IMR-90 (cell line): ENCODE results near the gene NF2. TPM values are rescaled to one million over a fixed set of nuclear protein-coding genes. Genes with fewer than 3 reads are reported as not detected.

Experiments
- ATAC-seq: fragments of 200-7000 bp; cut with Tn5 transposase; 2 replicates; pipeline ENCODE4 v1.9.1; 2020; ENCODE audit warnings: low read depth, mild to moderate bottlenecking, moderate library complexity
- BruUV-seq: library from RNA; stranded (reverse); fragments of 400-500 nt; replicated peaks from 2 replicates; lab custom pipeline; 2021; lab: Mats Ljungman, UMichigan
- CTCF ChIA-PET: fragments of 300-600 bp; formaldehyde crosslinking; extraction: SDS; loops from one replicate; lab custom pipeline; 2021; ENCODE audit warnings: antibody characterized with exemption; lab: Yijun Ruan, JAX
- POLR2A ChIA-PET: fragments of 300-600 bp; sonication (Branson Sonifier 250); formaldehyde crosslinking; loops from one replicate; lab custom pipeline; 2022; ENCODE audit warnings: antibody characterized with exemption; ENCODE audit not compliant: unreplicated experiment; lab: Charles Lee
- DNase-seq: peaks from one replicate; pipeline ENCODE4 v3.0.0; 2013
- H2AFZ ChIP-seq: replicated peaks from 2 replicates; pipeline ENCODE3; 2013; ENCODE audit warnings: low read length, mild to moderate bottlenecking; ENCODE audit not compliant: poor library complexity
- H2AK5ac ChIP-seq: 2 replicates; pipeline ENCODE4 v1.6.1; 2013; ENCODE audit warnings: low read depth, low read length, inconsistent platforms
- H2AK9ac ChIP-seq: replicated peaks from 2 replicates; pipeline ENCODE3; 2013; ENCODE audit warnings: mild to moderate bottlenecking, low read depth, low read length, moderate library complexity; ENCODE audit not compliant: poor library complexity
- H2BK120ac ChIP-seq: 2 replicates; pipeline ENCODE4 v1.6.1; 2013; ENCODE audit warnings: low read depth, low read length, inconsistent platforms
- H2BK15ac ChIP-seq: 3 replicates; pipeline ENCODE4 v1.6.1; 2013; ENCODE audit warnings: low read depth, low read length, inconsistent platforms
- H2BK20ac ChIP-seq: 2 replicates; pipeline ENCODE4 v1.6.1; 2013; ENCODE audit warnings: low read depth, mild to moderate bottlenecking, inconsistent platforms, low read length, moderate library complexity
- H2BK5ac ChIP-seq: 2 replicates; pipeline ENCODE4 v1.6.1; 2013; ENCODE audit warnings: mild to moderate bottlenecking, low read depth, low read length, inconsistent platforms; ENCODE audit not compliant: poor library complexity, severe bottlenecking
- H3K14ac ChIP-seq: replicated peaks from 2 replicates; pipeline ENCODE4 v1.6.1; 2013; ENCODE audit warnings: low read depth, low read length, inconsistent platforms
- H3K18ac ChIP-seq: 2 replicates; pipeline ENCODE4 v1.6.1; 2013; ENCODE audit warnings: low read depth, low read length, control low read depth
- H3K23ac ChIP-seq: 2 replicates; pipeline ENCODE4 v1.6.1; 2013; ENCODE audit warnings: low read depth, low read length, inconsistent platforms
- H3K27ac ChIP-seq: 2 replicates; pipeline ENCODE4 v1.5.1; 2013; ENCODE audit warnings: mild to moderate bottlenecking, control low read depth, low read length; ENCODE audit not compliant: insufficient read depth
- H3K27me3 ChIP-seq: 2 replicates; pipeline ENCODE4 v1.6.1; 2013; ENCODE audit warnings: low read length; ENCODE audit not compliant: control insufficient read depth, insufficient read depth
- H3K36me3 ChIP-seq: 2 replicates; pipeline ENCODE4 v1.6.1; 2013; ENCODE audit warnings: low read length, mixed read lengths; ENCODE audit not compliant: control insufficient read depth, insufficient read depth
- H3K4ac ChIP-seq: 2 replicates; pipeline ENCODE4 v1.6.1; 2013; ENCODE audit warnings: low read depth, low read length, inconsistent platforms
- H3K4me1 ChIP-seq: 2 replicates; pipeline ENCODE4 v1.6.1; 2013; ENCODE audit warnings: low read length, mixed read lengths; ENCODE audit not compliant: control insufficient read depth, insufficient read depth
- H3K4me2 ChIP-seq: 2 replicates; pipeline ENCODE4 v1.6.1; 2013; ENCODE audit warnings: low read depth, mild to moderate bottlenecking, control low read depth, low read length, moderate library complexity
- H3K4me3 ChIP-seq: 2 replicates; pipeline ENCODE4 v1.5.1; 2013; ENCODE audit warnings: low read depth, mild to moderate bottlenecking, control low read depth, low read length, moderate library complexity; ENCODE audit not compliant: insufficient read depth
- H3K56ac ChIP-seq: 2 replicates; pipeline ENCODE4 v1.6.1; 2013; ENCODE audit warnings: low read length, inconsistent platforms; ENCODE audit not compliant: insufficient read depth; ENCODE audit errors: extremely low read depth
- H3K79me1 ChIP-seq, 2 experiments: 2 replicates each; pipeline ENCODE4 v1.6.1; 2013; ENCODE audit warnings: low read length in 2 of 2, inconsistent platforms in 1 of 2, low read depth in 1 of 2
- H3K9ac ChIP-seq: 2 replicates; pipeline ENCODE4 v1.6.1; 2013; ENCODE audit warnings: low read depth, low read length, control low read depth
- H3K9me1 ChIP-seq: 2 replicates; pipeline ENCODE4 v1.6.1; 2013; ENCODE audit warnings: low read length, inconsistent platforms; ENCODE audit not compliant: insufficient read depth
- H3K9me3 ChIP-seq: 2 replicates; pipeline ENCODE4 v1.6.1; 2013; ENCODE audit warnings: low read length; ENCODE audit not compliant: control insufficient read depth, insufficient read depth
- H4K20me1 ChIP-seq: 2 replicates; pipeline ENCODE4 v1.6.1; 2013; ENCODE audit warnings: low read length, inconsistent platforms; ENCODE audit not compliant: insufficient read depth
- H4K5ac ChIP-seq: 2 replicates; pipeline ENCODE4 v1.6.1; 2013; ENCODE audit warnings: mild to moderate bottlenecking, low read depth, low read length, control low read depth
- H4K8ac ChIP-seq, 2 experiments: 2 replicates each; pipeline ENCODE4 v1.6.1; 2013; ENCODE audit warnings: low read depth in 2 of 2, low read length in 2 of 2, control low read depth in 1 of 2, inconsistent platforms in 1 of 2
- H4K91ac ChIP-seq: 2 replicates; pipeline ENCODE4 v1.6.1; 2013; ENCODE audit warnings: low read depth, low read length, inconsistent platforms; ENCODE audit not compliant: insufficient read depth
- CEBPB ChIP-seq: IDR thresholded peaks from 2 replicates; pipeline ENCODE4 v1.6.1; 2012; ENCODE audit warnings: low read depth, low read length, improper control_type of control experiment
- CTCF ChIP-seq: conservative IDR thresholded peaks from 2 replicates; pipeline ENCODE4 v1.5.1; 2012; ENCODE audit warnings: mild to moderate bottlenecking, low read depth, low read length, improper control_type of control experiment
- ELK1 ChIP-seq: fragments of 150-350 bp; IDR thresholded peaks from 2 replicates; pipeline ENCODE4 v1.6.1; 2016; ENCODE audit warnings: low read depth, mild to moderate bottlenecking, low read length, moderate library complexity, borderline replicate concordance
- FOS ChIP-seq: fragments of 150-350 bp; IDR thresholded peaks from 2 replicates; pipeline ENCODE4 v1.6.1; 2016; ENCODE audit warnings: low read depth, low read length
- MAFK ChIP-seq: IDR thresholded peaks from 2 replicates; pipeline ENCODE4 v1.6.1; 2012; ENCODE audit warnings: low read depth, low read length, improper control_type of control experiment
- MAZ ChIP-seq: IDR thresholded peaks from 2 replicates; pipeline ENCODE4 v1.6.1; 2012; ENCODE audit warnings: low read depth, mild to moderate bottlenecking, low read length, improper control_type of control experiment, moderate library complexity, borderline replicate concordance
- NFE2L2 ChIP-seq: fragments of 150-350 bp; IDR thresholded peaks from 2 replicates; pipeline ENCODE4 v1.6.1; 2016; ENCODE audit warnings: low read depth, mild to moderate bottlenecking, low read length
- RAD21 ChIP-seq: IDR thresholded peaks from 2 replicates; pipeline ENCODE4 v1.6.1; 2012; ENCODE audit warnings: low read length, improper control_type of control experiment
- RCOR1 ChIP-seq: IDR thresholded peaks from 2 replicates; pipeline ENCODE4 v1.6.1; 2012; ENCODE audit warnings: mild to moderate bottlenecking, low read length, improper control_type of control experiment; ENCODE audit not compliant: insufficient replicate concordance
- RFX5 ChIP-seq: IDR thresholded peaks from 2 replicates; pipeline ENCODE4 v1.8.0; 2012; ENCODE audit warnings: low read depth, mild to moderate bottlenecking, low read length, moderate library complexity
- SMC3 ChIP-seq: fragments of 150-350 bp; IDR thresholded peaks from 2 replicates; pipeline ENCODE4 v1.6.1; 2016; ENCODE audit warnings: low read depth, mild to moderate bottlenecking, antibody characterized with exemption, low read length, moderate library complexity
- USF2 ChIP-seq: fragments of 150-350 bp; IDR thresholded peaks from 2 replicates; pipeline ENCODE4 v1.6.1; 2017; ENCODE audit warnings: mild to moderate bottlenecking, antibody characterized with exemption, low read length, low read depth
- WGBS, 2 experiments: methylation state at CpG; one replicate each; pipeline versions ENCODE4 v1.1.5 to v1.1.7; 2013; ENCODE audit warnings: missing lambda C conversion rate in 2 of 2; ENCODE audit not compliant: insufficient read length in 1 of 2; ENCODE audit errors: extremely low coverage in 2 of 2; 5-methylcytosine and 5-hydroxymethylcytosine counted together
- dilution Hi-C: fragments of 300-500 bp; cut with HindIII; formaldehyde crosslinking; loops from one replicate; pipeline ENCODE4 v1.14.3; 2018; ENCODE audit warnings: low sequenced_read_pairs; ENCODE audit not compliant: unreplicated experiment
- in situ Hi-C: fragments of 300-500 bp; cut with MboI; formaldehyde crosslinking; loops from 3 replicates; pipeline ENCODE4 v1.14.3; 2019; ENCODE audit warnings: low sequenced_read_pairs, inconsistent platforms, mixed read lengths
- intact Hi-C: fragments of 100-400 bp; cut with micrococcal nuclease; formaldehyde crosslinking; loops from 2 replicates; pipeline ENCODE4 v1.10.0; 2022
- polyA plus RNA-seq, 3 experiments: library from polyadenylated mRNA; depleted of rRNA; stranded (reverse); fragments of >200 nt; gene quantifications; 2 replicates each; pipeline ENCODE4 v1.2.3, GENCODE V29; 2012; ENCODE audit warnings: low replicate concordance in 1 of 3
- total RNA-seq: library from RNA; depleted of rRNA; stranded (reverse); fragments of >200 nt; gene quantifications from 2 replicates; pipeline ENCODE4 v1.2.3, GENCODE V29; 2012

The NF2 gene
- total and polyA plus RNA-seq, 2 of the 4 experiments (the other 2 are of a cell fraction), result 59.0 to 151 TPM

GRCh38 chr22:29610780-29611179, 7.3 kb downstream of the NF2 start:
- Histone ChIP-seq H3K56ac (no peak overlapping the region), H3K14ac (no peak overlapping the region), H3K27ac (no peak overlapping the region), H3K79me1 (peaks cover 11 to 62% of the 10 kb centered on the region in 2 experiments), H3K4me2 (no peak overlapping the region), H2AK9ac (no peak overlapping the region), H4K5ac (no peak overlapping the region), H2BK5ac (no peak overlapping the region), H3K9me1 (peaks cover 13% of the 10 kb centered on the region), H4K91ac (no peak overlapping the region), H3K23ac (no peak overlapping the region), H2BK20ac (no peak overlapping the region), H3K9me3 (peaks cover 4% of the 10 kb centered on the region; the same call in 1 of the 2 replicates), H3K9ac (no peak overlapping the region), H3K4me1 (peaks cover 11% of the 10 kb centered on the region), H2AFZ (no peak overlapping the region), H2AK5ac (no peak overlapping the region), H2BK120ac (no peak overlapping the region), H3K27me3 (no peaks in the 10 kb centered on the region), H4K20me1 (peaks cover 7% of the 10 kb centered on the region; the same call in 1 of the 2 replicates), H4K8ac (no peak overlapping the region), H3K4me3 (no peak overlapping the region), H2BK15ac (no peak overlapping the region), H3K4ac (no peak overlapping the region), H3K36me3 (peaks cover 5% of the 10 kb centered on the region), H3K18ac (no peak overlapping the region)
- no TSS peak for BruUV-seq
- in situ Hi-C loops, result no loop called here
- TF ChIP-seq CEBPB (no peak), RAD21 (no peak), ELK1 (no peak), RCOR1 (no peak), MAFK (no peak), SMC3 (no peak), FOS (no peak), NFE2L2 (no peak), USF2 (no peak), RFX5 (no peak), CTCF (no peak), MAZ (no peak)
- WGBS, 2 experiments, result no CpG with 5 or more reads among the region's 1 CpG
- no peak for ATAC-seq
- DNase-seq, result no peak
- CTCF ChIA-PET, result no interaction called here
- dilution Hi-C loops, result no loop called here
- POLR2A ChIA-PET, result no interaction called here
- intact Hi-C loops, result no loop called here
